Femur (tissue), 1 donor: Measurements from ENCODE around the gene MMP27.

Source experiments
- DNase-seq: peaks from one replicate; pipeline ENCODE4 v3.0.0-alpha.2; 2017

MMP27 gene

GRCh38 chr11:102703826-102704493 is 1.6 kb downstream of the MMP27 start:
- no peak for DNase-seq

GRCh38 chr11:102695201-102695600 is 10.4 kb downstream of the MMP27 start:
- no peak for DNase-seq

- no peak for DNase-seq
Observed at GRCh38 chr11:102685754-102686153, 19.8 kb downstream of the MMP27 start.

GRCh38 chr11:102685338-102685737 is 20.2 kb downstream of the MMP27 start:
- DNase-seq = no peak

- DNase-seq = no peak
Observed at GRCh38 chr11:102683277-102683676, 22.3 kb downstream of the MMP27 start.

GRCh38 chr11:102680945-102681344 is 24.6 kb downstream of the MMP27 start:
- DNase-seq = no peak

GRCh38 chr11:102678022-102678421 is 27.5 kb downstream of the MMP27 start:
- DNase-seq = no peak

- DNase-seq = no peak
Observed at GRCh38 chr11:102676084-102676483, 29.5 kb downstream of the MMP27 start.

GRCh38 chr11:102669664-102670063 is 35.9 kb downstream of the MMP27 start:
- DNase-seq = no peak

GRCh38 chr11:102666331-102666957 is 39.1 kb downstream of the MMP27 start:
- DNase-seq = no peak

GRCh38 chr11:102664001-102664752 is 41.4 kb downstream of the MMP27 start:
- no peak for DNase-seq

- DNase-seq = no peak
Observed at GRCh38 chr11:102662607-102663006, 43.0 kb downstream of the MMP27 start.

- no peak for DNase-seq
Observed at GRCh38 chr11:102661040-102661439, 44.5 kb downstream of the MMP27 start.

- no peak for DNase-seq
Observed at GRCh38 chr11:102656528-102656927, 49.0 kb downstream of the MMP27 start.

GRCh38 chr11:102655547-102655946 is 50.0 kb downstream of the MMP27 start:
- DNase-seq = no peak

- DNase-seq = no peak
Observed at GRCh38 chr11:102654761-102655160, 50.8 kb downstream of the MMP27 start.

GRCh38 chr11:102653744-102654291 is 51.8 kb downstream of the MMP27 start:
- no peak for DNase-seq

- no peak for DNase-seq
Observed at GRCh38 chr11:102647430-102647829, 58.1 kb downstream of the MMP27 start.

- DNase-seq = no peak
Observed at GRCh38 chr11:102643941-102644340, 61.6 kb downstream of the MMP27 start.
